H1 (cell line): Measurements from ENCODE around the gene CXADR. TPM values are rescaled to one million over a fixed set of nuclear protein-coding genes. Genes with fewer than 3 reads are reported as not detected.
"Not testable (repeated sequence)": the region's sequence is repeated elsewhere in the genome, so short reads cannot be mapped to it uniquely, and the experiment has no call there.

ENCODE experiments used
- CTCF ChIA-PET: fragments of 300-600 bp; sonication (Branson Sonifier 250); formaldehyde crosslinking; loops from one replicate; lab custom pipeline; 2021; ENCODE audit not compliant: partially characterized antibody; lab: Charles Lee
- POLR2A ChIA-PET: fragments of 300-600 bp; sonication (Branson Sonifier 250); formaldehyde crosslinking; loops from one replicate; lab custom pipeline; 2021; ENCODE audit warnings: inconsistent platforms; ENCODE audit not compliant: partially characterized antibody; lab: Charles Lee
- DNase-seq, 2 experiments: peaks; one replicate each; pipeline versions ENCODE4 v3.0.0 to v3.0.0-alpha.2; 2010 to 2022; ENCODE audit warnings: low spot score in 2 of 2, low read depth in 1 of 2, mixed read lengths in 1 of 2
- FAIRE-seq: peaks from 2 replicates; lab custom pipeline; 2011; peaks lifted over from hg19 to GRCh38; lab: Jason Lieb, UNC
- H2AFZ ChIP-seq: 2 replicates; pipeline ENCODE4 v1.8.1; 2012; ENCODE audit warnings: low read length, inconsistent platforms
- H2AK5ac ChIP-seq: 2 replicates; pipeline ENCODE4 v1.6.1; 2013; ENCODE audit warnings: low read depth, low read length
- H2BK120ac ChIP-seq: replicated peaks from 2 replicates; pipeline ENCODE3; 2013; ENCODE audit warnings: low read depth, low read length, inconsistent platforms
- H2BK12ac ChIP-seq: 2 replicates; pipeline ENCODE4 v1.6.1; 2013; ENCODE audit warnings: low read depth, low read length
- H2BK15ac ChIP-seq: 2 replicates; pipeline ENCODE4 v1.6.1; 2013; ENCODE audit warnings: low read length
- H2BK20ac ChIP-seq: 2 replicates; pipeline ENCODE4 v1.6.1; 2013; ENCODE audit warnings: low read length
- H2BK5ac ChIP-seq: 2 replicates; pipeline ENCODE4 v1.6.1; 2013; ENCODE audit warnings: low read depth, low read length
- H3K14ac ChIP-seq: 2 replicates; pipeline ENCODE4 v1.6.1; 2013; ENCODE audit warnings: inconsistent platforms; ENCODE audit not compliant: insufficient read length
- H3K18ac ChIP-seq: 2 replicates; pipeline ENCODE4 v1.6.1; 2013; ENCODE audit warnings: low read length; ENCODE audit errors: extremely low read depth
- H3K23ac ChIP-seq: 2 replicates; pipeline ENCODE4 v1.6.1; 2013; ENCODE audit warnings: inconsistent platforms; ENCODE audit not compliant: insufficient read length
- H3K23me2 ChIP-seq: 2 replicates; pipeline ENCODE4 v1.6.1; 2013; ENCODE audit warnings: low read depth, low read length
- H3K27ac ChIP-seq: 2 replicates; pipeline ENCODE4 v1.6.1; 2011; ENCODE audit warnings: low read depth, low read length, inconsistent platforms
- H3K27me3 ChIP-seq, 4 experiments: replicated peaks in 1 of 4; 1 replicate in 1 of 4; 2 replicates in 3 of 4; pipeline versions ENCODE4 v1.6.1 to v1.8.1; 2011 to 2013; ENCODE audit warnings: low read length in 3 of 4, mild to moderate bottlenecking in 3 of 4, inconsistent platforms in 2 of 4, mixed read lengths in 2 of 4, moderate library complexity in 1 of 4; ENCODE audit not compliant: control insufficient read depth in 3 of 4, insufficient read depth in 3 of 4; ENCODE audit errors: extremely low read depth in 1 of 4
- H3K36me3 ChIP-seq, 4 experiments: 2 replicates each; pipeline versions ENCODE4 v1.6.1 to v1.8.1; 2011 to 2013; ENCODE audit warnings: mild to moderate bottlenecking in 4 of 4, low read length in 3 of 4, moderate library complexity in 2 of 4, control low read depth in 1 of 4, inconsistent platforms in 1 of 4; ENCODE audit not compliant: insufficient read depth in 4 of 4, control insufficient read depth in 2 of 4
- H3K4ac ChIP-seq: replicated peaks from 2 replicates; pipeline ENCODE3; 2013; ENCODE audit warnings: low read length, low read depth, mixed read lengths, inconsistent platforms; ENCODE audit not compliant: insufficient read length
- H3K4me1 ChIP-seq, 4 experiments: replicated peaks in 1 of 4; 1 replicate in 1 of 4; 2 replicates in 3 of 4; pipeline versions ENCODE4 v1.6.1 to v1.8.1; 2011 to 2013; ENCODE audit warnings: low read length in 3 of 4, inconsistent platforms in 2 of 4, mixed read lengths in 1 of 4; ENCODE audit not compliant: insufficient read depth in 4 of 4, control insufficient read depth in 3 of 4
- H3K4me2 ChIP-seq, 2 experiments: 2 replicates each; pipeline versions ENCODE4 v1.6.1 to v1.8.1; 2011 to 2013; ENCODE audit warnings: low read depth in 2 of 2, low read length in 2 of 2, control low read depth in 1 of 2, inconsistent platforms in 1 of 2, mild to moderate bottlenecking in 1 of 2; ENCODE audit not compliant: insufficient read depth in 1 of 2
- H3K4me3 ChIP-seq, 4 experiments: fragments of 200-600, 300-600 bp in 1 of 4; sonication (generic), shearing (Covaris generic), sonication (Bioruptor Twin) in 1 of 4; 2 replicates each; pipeline versions ENCODE4 v1.5.1 to v1.8.1; 2011 to 2016; ENCODE audit warnings: low read length in 4 of 4, low read depth in 3 of 4, control low read depth in 2 of 4, inconsistent platforms in 2 of 4, mild to moderate bottlenecking in 2 of 4, mixed read lengths in 1 of 4, moderate library complexity in 1 of 4; ENCODE audit not compliant: insufficient read depth in 2 of 4; ENCODE audit errors: extremely low read depth in 1 of 4
- H3K56ac ChIP-seq: replicated peaks from 2 replicates; pipeline ENCODE3; 2013; ENCODE audit warnings: low read depth, mild to moderate bottlenecking, mixed read lengths, low read length, inconsistent platforms; ENCODE audit not compliant: insufficient read length
- H3K79me1 ChIP-seq: 2 replicates; pipeline ENCODE4 v1.6.1; 2013; ENCODE audit warnings: low read depth, low read length, control low read depth
- H3K79me2 ChIP-seq, 2 experiments: 2 replicates each; pipeline versions ENCODE4 v1.6.1 to v1.8.1; 2012 to 2013; ENCODE audit warnings: low read length in 2 of 2, mild to moderate bottlenecking in 2 of 2, inconsistent platforms in 1 of 2; ENCODE audit not compliant: insufficient read depth in 2 of 2, control insufficient read depth in 1 of 2
- H3K9ac ChIP-seq, 4 experiments: replicated peaks in 1 of 4; 1 replicate in 1 of 4; 2 replicates in 3 of 4; pipeline versions ENCODE4 v1.6.1 to v1.8.1; 2011 to 2013; ENCODE audit warnings: low read depth in 3 of 4, low read length in 3 of 4, control low read depth in 2 of 4, mild to moderate bottlenecking in 2 of 4, moderate library complexity in 2 of 4, inconsistent platforms in 1 of 4; ENCODE audit errors: extremely low read depth in 1 of 4
- H3K9me3 ChIP-seq, 2 experiments: 2 replicates each; pipeline versions ENCODE4 v1.6.1 to v1.8.1; 2012 to 2013; ENCODE audit warnings: mild to moderate bottlenecking in 2 of 2, moderate library complexity in 2 of 2, control low read depth in 1 of 2, inconsistent platforms in 1 of 2, low read depth in 1 of 2, low read length in 1 of 2, mixed read lengths in 1 of 2; ENCODE audit not compliant: insufficient read depth in 2 of 2
- H4K20me1 ChIP-seq, 2 experiments: replicated peaks in 1 of 2; 2 replicates each; pipeline versions ENCODE3 to v1.8.1; 2011 to 2013; ENCODE audit warnings: inconsistent platforms in 2 of 2, low read length in 2 of 2, mild to moderate bottlenecking in 1 of 2; ENCODE audit not compliant: insufficient read depth in 2 of 2, control insufficient read depth in 1 of 2
- H4K5ac ChIP-seq: 2 replicates; pipeline ENCODE4 v1.6.1; 2013; ENCODE audit warnings: low read length, low read depth, mixed read lengths, inconsistent platforms; ENCODE audit not compliant: insufficient read length
- H4K8ac ChIP-seq: 2 replicates; pipeline ENCODE4 v1.8.0; 2013; ENCODE audit warnings: mild to moderate bottlenecking, moderate library complexity, low read length, inconsistent platforms; ENCODE audit not compliant: insufficient read depth; ENCODE audit errors: extremely low read depth
- H4K91ac ChIP-seq: replicated peaks from 2 replicates; pipeline ENCODE3; 2013; ENCODE audit warnings: low read length, mixed read lengths, inconsistent platforms; ENCODE audit not compliant: insufficient read length
- EP300 ChIP-seq, 2 experiments: IDR thresholded peaks; 1 replicate in 1 of 2; 2 replicates in 1 of 2; pipeline ENCODE4 v1.6.1; 2011 to 2012; ENCODE audit warnings: low read depth in 2 of 2, low read length in 2 of 2, mild to moderate bottlenecking in 2 of 2, borderline replicate concordance in 1 of 2, inconsistent platforms in 1 of 2, moderate library complexity in 1 of 2
- SP1 ChIP-seq: IDR thresholded peaks from 2 replicates; pipeline ENCODE4 v1.6.1; 2011; ENCODE audit warnings: low read depth, low read length
- WGBS, 2 experiments: shearing (Covaris generic) in 1 of 2; methylation state at CpG; one replicate each; pipeline versions ENCODE4 v1.1.6 to v1.1.7; 2013 to 2015; ENCODE audit warnings: low lambda C conversion rate in 2 of 2, mixed read lengths in 2 of 2, inconsistent platforms in 1 of 2, low coverage in 1 of 2, missing lambda C conversion rate in 1 of 2; ENCODE audit not compliant: insufficient replicate concordance in 2 of 2, insufficient coverage in 1 of 2, insufficient read length in 1 of 2; ENCODE audit errors: extremely low coverage in 1 of 2, missing lambda C conversion rate in 1 of 2; 5-methylcytosine and 5-hydroxymethylcytosine counted together
- polyA plus RNA-seq, 7 experiments: library from polyadenylated mRNA; depleted of rRNA in 3 of 7; stranded (reverse) in 5 of 7; unstranded in 2 of 7; fragments of >200 nt in 5 of 7; fragments of 200-250 nt in 2 of 7; gene quantifications; 1 replicate in 5 of 7; 2 replicates in 1 of 7; 4 replicates in 1 of 7; pipeline versions ENCODE4 v1.2.1 to v1.2.3, GENCODE V29; 2011 to 2013; ENCODE audit warnings: missing spikeins in 2 of 7, mixed read lengths in 2 of 7
- total RNA-seq: library from RNA; stranded (reverse); fragmentation: NEBNext Ultra II Directional; extraction: Animal tissue kit (Norgen Biotek cat#: 25700); gene quantifications from 2 replicates; pipeline ENCODE4 v1.2.1, GENCODE V29; 2021

CXADR gene
- total and polyA plus RNA-seq, 2 of the 8 experiments (the other 6 are each of a cell fraction or from before 2014, with no cell fraction given) = 45.6 to 145 TPM

GRCh38 chr21:17523007-17523451 lies 10.2 kb downstream of the CXADR start (continued):
- TF ChIP-seq SP1 = no peak
- no peak for TF ChIP-seq EP300 (IDR thresholded peaks at IDR 0.05; ENCODE audit: borderline replicate concordance in 1 of 2, low read depth in 2 of 2, low read length in 2 of 2)

- Histone ChIP-seq H3K79me2 (peaks cover 73 to 100% of the 10 kb centered on the region in 2 experiments), H4K20me1 (peaks cover 45 to 47% of the 10 kb centered on the region in 2 experiments)
- POLR2A ChIA-PET = interaction anchor here (1.1 to 12.6 kb wide), 2 partner anchors 7 to 12 kb away, joined by 5 to 144 read pairs; no protein-coding TSS in a partner anchor
Measured at GRCh38 chr21:17523979-17524494, 11.2 kb downstream of the CXADR start.

More at GRCh38 chr21:17523979-17524494, 11.2 kb downstream of the CXADR start:
- H3K14ac ChIP-seq, H2AK5ac ChIP-seq, H2BK5ac ChIP-seq, H3K79me1 ChIP-seq, H3K4ac ChIP-seq, H4K5ac ChIP-seq, H3K4me3 ChIP-seq, FAIRE-seq, H3K27ac ChIP-seq, H3K18ac ChIP-seq, H3K9me3 ChIP-seq, H2BK20ac ChIP-seq, H2BK12ac ChIP-seq, DNase-seq, H3K23me2 ChIP-seq, H2BK15ac ChIP-seq, H3K27me3 ChIP-seq, H4K8ac ChIP-seq, H2AFZ ChIP-seq, H3K9ac ChIP-seq, H3K23ac ChIP-seq, H4K91ac ChIP-seq, H3K4me2 ChIP-seq, H3K56ac ChIP-seq, H2BK120ac ChIP-seq: not testable (repeated sequence)
- peaks cover 2 to 19% (median 14%) of the 10 kb centered on the region in 4 experiments; a peak in 5 of 7 replicates for H3K4me1 ChIP-seq
- WGBS, 2 experiments = 85% methylated on average over 10 of the region's 10 CpGs; no CpG with 5 or more reads in 1 of the 2 experiments
- H3K36me3 ChIP-seq = peaks cover 0 to 13% (median 0%) of the 10 kb centered on the region in 4 experiments; a peak in 2 of 8 replicates
- CTCF ChIA-PET = interaction anchor here (0.7 to 1.2 kb wide), 2 partner anchors 10 to 125 kb away, joined by 3 read pairs; no protein-coding TSS in a partner anchor
